AG04450 (cell line): ENCODE measurements around the gene HNRNPM. TPM values are rescaled to one million over a fixed set of nuclear protein-coding genes. Genes with fewer than 3 reads are reported as not detected.
"Not testable (repeated sequence)": the region's sequence is repeated elsewhere in the genome, so short reads cannot be mapped to it uniquely, and the experiment has no call there.

Experiments used
- CTCF ChIA-PET: fragments of 300-600, 350-600 bp; formaldehyde crosslinking; extraction: SDS; loops from one replicate; lab custom pipeline; 2022; ENCODE audit warnings: antibody characterized with exemption, inconsistent platforms; lab: Charles Lee
- POLR2A ChIA-PET: fragments of 350-600 bp; formaldehyde crosslinking; extraction: SDS; loops from one replicate; lab custom pipeline; 2021; ENCODE audit warnings: antibody characterized with exemption, inconsistent platforms; lab: Yijun Ruan, JAX
- DNase-seq: peaks from one replicate; pipeline ENCODE4 v3.0.0-alpha.2; 2011; ENCODE audit warnings: low read depth, low spot score
- H3K27ac ChIP-seq: one replicate; pipeline ENCODE4 v1.5.1; 2012; ENCODE audit warnings: low read depth, low read length, control low read depth
- H3K27me3 ChIP-seq: one replicate; pipeline ENCODE4 v1.6.0; 2012; ENCODE audit warnings: low read length; ENCODE audit not compliant: control insufficient read depth, insufficient read depth
- H3K4me3 ChIP-seq: 2 replicates; pipeline ENCODE4 v1.5.1; 2011; ENCODE audit warnings: mild to moderate bottlenecking, low read depth, low read length, control low read depth
- H3K9me3 ChIP-seq: 2 replicates; pipeline ENCODE4 v1.5.1; 2012; ENCODE audit warnings: low read length; ENCODE audit not compliant: control insufficient read depth, insufficient read depth
- polyA plus RNA-seq: library from polyadenylated mRNA; depleted of rRNA; stranded (reverse); fragments of >200 nt; gene quantifications from 2 replicates; pipeline ENCODE4 v1.2.3, GENCODE V29; 2011
- TF ChIP-seq, protein P1 (sequence below): IDR thresholded peaks from 2 replicates; pipeline ENCODE4 v1.5.1; 2011; ENCODE audit warnings: low read depth, low read length, control low read depth, inconsistent platforms

HNRNPM gene
- polyA plus RNA-seq, 1 experiment: 122 TPM

DNA sequence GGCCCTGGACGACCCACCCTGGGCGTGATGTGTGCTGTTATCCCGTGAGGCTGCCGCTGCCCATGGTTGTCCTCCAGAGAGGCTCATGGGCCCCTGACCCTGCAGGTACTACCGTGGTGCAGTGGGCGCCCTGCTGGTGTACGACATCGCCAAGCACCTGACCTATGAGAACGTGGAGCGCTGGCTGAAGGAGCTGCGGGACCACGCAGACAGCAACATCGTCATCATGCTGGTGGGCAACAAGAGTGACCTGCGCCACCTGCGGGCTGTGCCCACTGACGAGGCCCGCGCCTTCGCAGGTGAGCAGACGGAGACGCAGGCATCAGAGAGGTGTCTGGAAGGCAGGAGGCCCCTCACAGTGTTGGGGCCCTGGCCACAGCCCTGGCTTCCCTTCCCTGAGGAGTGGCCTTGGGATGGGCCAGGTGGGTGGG, 42.8 kb upstream of the HNRNPM start:
- ChIA-PET POLR2A (no interaction called here), CTCF (no interaction called here)
- H3K27ac ChIP-seq: no peak overlapping the region
- H3K9me3 ChIP-seq: no peaks in the 10 kb centered on the region; the same call in 1 of the 2 replicates
- TF ChIP-seq, protein P1, sequence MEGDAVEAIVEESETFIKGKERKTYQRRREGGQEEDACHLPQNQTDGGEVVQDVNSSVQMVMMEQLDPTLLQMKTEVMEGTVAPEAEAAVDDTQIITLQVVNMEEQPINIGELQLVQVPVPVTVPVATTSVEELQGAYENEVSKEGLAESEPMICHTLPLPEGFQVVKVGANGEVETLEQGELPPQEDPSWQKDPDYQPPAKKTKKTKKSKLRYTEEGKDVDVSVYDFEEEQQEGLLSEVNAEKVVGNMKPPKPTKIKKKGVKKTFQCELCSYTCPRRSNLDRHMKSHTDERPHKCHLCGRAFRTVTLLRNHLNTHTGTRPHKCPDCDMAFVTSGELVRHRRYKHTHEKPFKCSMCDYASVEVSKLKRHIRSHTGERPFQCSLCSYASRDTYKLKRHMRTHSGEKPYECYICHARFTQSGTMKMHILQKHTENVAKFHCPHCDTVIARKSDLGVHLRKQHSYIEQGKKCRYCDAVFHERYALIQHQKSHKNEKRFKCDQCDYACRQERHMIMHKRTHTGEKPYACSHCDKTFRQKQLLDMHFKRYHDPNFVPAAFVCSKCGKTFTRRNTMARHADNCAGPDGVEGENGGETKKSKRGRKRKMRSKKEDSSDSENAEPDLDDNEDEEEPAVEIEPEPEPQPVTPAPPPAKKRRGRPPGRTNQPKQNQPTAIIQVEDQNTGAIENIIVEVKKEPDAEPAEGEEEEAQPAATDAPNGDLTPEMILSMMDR: no peak
- no peaks in the 10 kb centered on the region for H3K27me3 ChIP-seq
- no peak overlapping the region for H3K4me3 ChIP-seq
- no peak for DNase-seq

DNA sequence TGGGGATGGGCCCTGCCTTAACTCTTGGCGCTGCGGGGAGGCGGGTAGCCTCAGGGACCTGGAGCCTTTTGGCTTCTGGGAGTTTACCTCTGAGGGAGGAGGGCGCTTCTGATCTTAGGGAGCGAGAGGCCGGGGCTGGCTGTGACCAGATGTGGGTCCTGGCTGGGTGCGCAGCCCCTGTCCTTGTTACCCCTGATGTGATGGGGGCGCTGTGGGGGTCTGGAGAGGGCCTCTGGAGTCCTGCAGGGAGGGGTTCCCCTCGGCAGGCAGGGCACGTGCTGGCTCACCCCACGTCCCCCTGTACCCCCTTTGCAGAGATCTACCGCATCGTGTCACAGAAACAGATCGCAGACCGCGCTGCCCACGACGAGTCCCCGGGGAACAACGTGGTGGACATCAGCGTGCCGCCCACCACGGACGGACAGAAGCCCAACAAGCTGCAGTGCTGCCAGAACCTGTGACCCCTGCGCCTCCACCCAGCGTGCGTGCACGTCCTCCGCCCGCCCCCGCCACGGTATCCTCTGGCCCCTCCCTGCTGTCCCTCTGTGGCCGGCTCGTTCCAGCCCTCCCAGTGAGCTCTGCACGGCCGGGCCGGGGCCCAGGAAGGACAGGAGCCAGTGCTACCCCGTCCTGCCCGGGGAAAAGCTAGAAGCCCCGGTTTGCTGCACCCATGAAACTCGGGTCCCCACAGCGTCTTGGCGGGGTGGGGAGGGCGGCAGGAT, 41.5 kb upstream of the HNRNPM start:
- DNase-seq: no peak
- POLR2A ChIA-PET: no interaction called here
- Histone ChIP-seq H3K4me3 (no peak overlapping the region), H3K27ac (no peak overlapping the region), H3K27me3 (no peaks in the 10 kb centered on the region), H3K9me3 (no peaks in the 10 kb centered on the region; the same call in 1 of the 2 replicates)
- CTCF ChIA-PET: interaction anchor here (1.3 to 2.2 kb wide), 2 partner anchors 10 to 49 kb away, joined by 5 to 17 read pairs; partner anchors contain the start of gene MARCHF2
- TF ChIP-seq, protein P1: no peak

DNA sequence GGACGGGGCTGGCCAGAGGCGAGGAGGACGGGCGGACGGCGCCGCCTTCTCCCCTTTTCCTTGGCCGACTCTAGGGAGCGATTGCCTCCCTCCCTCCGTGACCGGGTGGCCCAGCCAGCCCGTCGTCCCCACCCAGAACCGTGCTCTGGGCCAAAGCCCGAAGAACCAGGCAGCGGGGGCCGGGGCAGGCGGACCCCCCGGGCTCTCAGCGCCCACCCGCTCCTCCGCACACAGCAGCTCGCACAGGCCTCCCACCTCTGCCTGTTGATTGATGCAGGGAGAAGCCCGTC, 41.0 kb upstream of the HNRNPM start:
- ChIA-PET CTCF (interaction anchor here (1.3 to 2.2 kb wide), 2 partner anchors 9 to 50 kb away, joined by 5 to 17 read pairs; partner anchors contain the start of gene MARCHF2), POLR2A (no interaction called here)
- Histone ChIP-seq H3K27me3 (no peaks in the 10 kb centered on the region), H3K4me3 (no peak overlapping the region), H3K9me3 (no peaks in the 10 kb centered on the region; the same call in 1 of the 2 replicates), H3K27ac (no peak overlapping the region)
- TF ChIP-seq, protein P1: no peak
- DNase-seq: no peak

DNA sequence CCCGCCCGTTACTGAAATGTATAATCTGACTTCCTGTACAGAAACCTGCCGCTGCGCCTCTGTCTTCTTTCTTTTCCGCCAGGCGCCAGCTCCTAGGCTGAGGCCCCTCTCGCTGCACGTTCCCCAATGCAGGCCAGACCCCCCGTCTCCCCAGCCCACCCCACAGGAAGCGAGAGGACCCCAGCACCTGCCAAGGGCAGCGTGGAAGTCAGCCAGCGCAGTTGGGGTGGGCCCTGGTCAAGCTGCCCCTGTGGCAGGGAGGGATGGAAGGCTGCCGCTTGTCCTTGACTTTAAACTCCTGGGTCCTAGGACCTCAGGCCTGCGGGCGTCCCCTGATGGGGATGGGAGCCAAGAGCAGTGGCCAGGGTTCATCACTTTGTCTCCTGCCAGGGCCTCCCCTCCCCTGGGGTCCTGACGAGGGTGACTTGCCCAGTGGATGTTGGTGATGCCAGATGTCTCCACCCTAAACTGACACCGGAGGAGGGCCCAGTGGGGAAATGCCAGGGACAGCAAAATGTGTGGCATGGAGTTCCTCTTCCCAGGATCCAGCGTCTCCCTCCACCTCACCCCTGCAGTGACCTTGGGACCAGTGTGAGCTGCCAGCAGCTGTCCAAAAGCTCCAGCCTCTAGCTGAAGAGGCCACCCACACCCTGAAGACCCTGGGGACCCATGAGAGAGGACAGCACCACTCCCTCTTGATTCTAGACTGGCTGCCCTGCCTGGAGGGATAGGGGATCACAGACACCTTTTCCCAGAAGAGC, 40.2 kb upstream of the HNRNPM start:
- Histone ChIP-seq H3K9me3 (no peaks in the 10 kb centered on the region; the same call in 1 of the 2 replicates), H3K27ac (no peak overlapping the region), H3K4me3 (no peak overlapping the region), H3K27me3 (no peaks in the 10 kb centered on the region)
- CTCF ChIA-PET: interaction anchor here (1.0 to 2.2 kb wide), 3 partner anchors 8 to 51 kb away, joined by 4 to 17 read pairs (median 5); partner anchors contain the start of gene MARCHF2
- no peak for DNase-seq
- POLR2A ChIA-PET: no interaction called here
- TF ChIP-seq, protein P1: no peak

DNA sequence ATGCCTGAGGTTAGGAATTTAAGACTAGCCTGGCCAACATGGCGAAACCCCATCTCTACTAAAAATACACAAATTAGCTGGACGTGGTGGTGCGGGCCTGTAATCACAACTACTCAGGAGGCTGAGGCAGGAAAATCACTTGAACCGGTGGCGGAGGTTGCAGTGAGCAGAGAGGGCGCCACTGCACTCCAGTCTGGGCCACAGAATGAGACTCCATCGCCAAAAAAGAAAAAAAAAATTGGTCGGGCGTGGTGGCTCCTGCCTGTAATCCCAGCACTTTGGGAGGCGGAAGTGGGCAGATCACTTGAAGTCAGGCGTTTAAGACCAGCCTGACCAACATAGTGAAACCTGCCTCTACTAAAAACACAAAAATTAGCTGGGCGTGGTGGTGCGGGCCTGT, 34.1 kb upstream of the HNRNPM start:
- not testable (repeated sequence) for H3K27ac ChIP-seq, DNase-seq, H3K9me3 ChIP-seq, H3K4me3 ChIP-seq, H3K27me3 ChIP-seq
- POLR2A ChIA-PET: interaction anchor here (0.7 kb wide), 1 partner anchor 12 kb away, joined by 6 read pairs; no protein-coding TSS in a partner anchor
- CTCF ChIA-PET: interaction anchor here (0.6 to 1.1 kb wide), 5 partner anchors 15 to 170 kb away, joined by 3 to 4 read pairs (median 3); no protein-coding TSS in a partner anchor
